Memory B cell (primary cell): Measurements from ENCODE around the gene CLCN3.
A peak's percentile ranks its signal among the peaks of the same experiment; 100 is the strongest.
"Not testable (repeated sequence)": the region's sequence is repeated elsewhere in the genome, so short reads cannot be mapped to it uniquely, and the experiment has no call there.

Experiments used
- ATAC-seq: fragments of 150-1000 bp; cut with Tn5 transposase; 2 replicates; pipeline ENCODE4 v1.10.0; 2021; ENCODE audit warnings: low read depth, mild to moderate bottlenecking, moderate library complexity
- DNase-seq, 2 donors: peaks; one replicate each; pipeline ENCODE4 v3.0.0; 2022; ENCODE audit warnings: low spot score in 2 of 2
- H3K27ac Mint-ChIP-seq: one replicate; pipeline ENCODE4 v1.8.0; 2022; ENCODE audit warnings: mild to moderate bottlenecking, moderate library complexity, mixed read lengths
- H3K27me3 Mint-ChIP-seq: one replicate; pipeline ENCODE4 v1.8.0; 2022; ENCODE audit warnings: mixed read lengths
- H3K36me3 Mint-ChIP-seq: one replicate; pipeline ENCODE4 v1.8.0; 2022; ENCODE audit warnings: mild to moderate bottlenecking, mixed read lengths
- H3K4me1 Mint-ChIP-seq: one replicate; pipeline ENCODE4 v1.8.0; 2022; ENCODE audit warnings: mixed read lengths
- H3K4me3 Mint-ChIP-seq: one replicate; pipeline ENCODE4 v1.8.0; 2022; ENCODE audit warnings: mild to moderate bottlenecking, moderate library complexity, mixed read lengths
- H3K9me3 Mint-ChIP-seq: one replicate; pipeline ENCODE4 v1.8.0; 2022; ENCODE audit warnings: mixed read lengths

Gene CLCN3

GRCh38 chr4:169675825-169676224 is 55.4 kb downstream of the CLCN3 start:
- no peak overlapping the region for H3K4me3 Mint-ChIP-seq
- no peak overlapping the region for H3K27ac Mint-ChIP-seq
- H3K36me3 Mint-ChIP-seq, result peaks cover 16% of the 10 kb centered on the region
- H3K9me3 Mint-ChIP-seq, result no peaks in the 10 kb centered on the region
- no peak for ATAC-seq
- no peaks in the 10 kb centered on the region for H3K27me3 Mint-ChIP-seq
- H3K4me1 Mint-ChIP-seq, result peaks cover 4% of the 10 kb centered on the region
- DNase-seq, result no peak

GRCh38 chr4:169677150-169677748 is 56.9 kb downstream of the CLCN3 start:
- no peak for ATAC-seq
- peaks cover 11% of the 10 kb centered on the region for H3K36me3 Mint-ChIP-seq
- H3K4me1 Mint-ChIP-seq, result peaks cover 2% of the 10 kb centered on the region
- H3K9me3 Mint-ChIP-seq, result no peaks in the 10 kb centered on the region
- H3K27ac Mint-ChIP-seq, result peak overlapping the region; percentile 37
- H3K4me3 Mint-ChIP-seq, result no peak overlapping the region
- no peak for DNase-seq
- H3K27me3 Mint-ChIP-seq, result no peaks in the 10 kb centered on the region

- H3K27me3 Mint-ChIP-seq, ATAC-seq, H3K9me3 Mint-ChIP-seq, H3K27ac Mint-ChIP-seq, DNase-seq, H3K4me1 Mint-ChIP-seq, H3K4me3 Mint-ChIP-seq: not testable (repeated sequence)
- H3K36me3 Mint-ChIP-seq, result peaks cover 11% of the 10 kb centered on the region
Observed at GRCh38 chr4:169678486-169678885, 58.1 kb downstream of the CLCN3 start.

GRCh38 chr4:169678951-169679591 is 58.7 kb downstream of the CLCN3 start:
- not testable (repeated sequence) for ATAC-seq

GRCh38 chr4:169682372-169683047 is 62.1 kb downstream of the CLCN3 start:
- no peak overlapping the region for H3K27ac Mint-ChIP-seq
- no peak for ATAC-seq
- no peaks in the 10 kb centered on the region for H3K27me3 Mint-ChIP-seq
- H3K9me3 Mint-ChIP-seq, result no peaks in the 10 kb centered on the region
- H3K4me1 Mint-ChIP-seq, result no peaks in the 10 kb centered on the region
- H3K4me3 Mint-ChIP-seq, result no peak overlapping the region
- H3K36me3 Mint-ChIP-seq, result peaks cover 22% of the 10 kb centered on the region
- no peak for DNase-seq

More at GRCh38 chr4:169678951-169679591, 58.7 kb downstream of the CLCN3 start:
- DNase-seq, H3K4me3 Mint-ChIP-seq, H3K9me3 Mint-ChIP-seq, H3K27ac Mint-ChIP-seq, H3K27me3 Mint-ChIP-seq, H3K4me1 Mint-ChIP-seq: not testable (repeated sequence)
- peaks cover 14% of the 10 kb centered on the region for H3K36me3 Mint-ChIP-seq

- H3K4me1 Mint-ChIP-seq, result no peaks in the 10 kb centered on the region
- no peak overlapping the region for H3K4me3 Mint-ChIP-seq
- no peaks in the 10 kb centered on the region for H3K27me3 Mint-ChIP-seq
- H3K9me3 Mint-ChIP-seq, result no peaks in the 10 kb centered on the region
- DNase-seq, result no peak
- H3K36me3 Mint-ChIP-seq, result peaks cover 18% of the 10 kb centered on the region
- no peak for ATAC-seq
- H3K27ac Mint-ChIP-seq, result no peak overlapping the region
Observed at GRCh38 chr4:169689681-169690080, 69.3 kb downstream of the CLCN3 start.

GRCh38 chr4:169690787-169691186 is 70.4 kb downstream of the CLCN3 start:
- no peak overlapping the region for H3K27ac Mint-ChIP-seq
- no peak overlapping the region for H3K4me3 Mint-ChIP-seq
- H3K9me3 Mint-ChIP-seq, result no peaks in the 10 kb centered on the region
- H3K36me3 Mint-ChIP-seq, result peaks cover 18% of the 10 kb centered on the region
- no peaks in the 10 kb centered on the region for H3K4me1 Mint-ChIP-seq
- H3K27me3 Mint-ChIP-seq, result no peaks in the 10 kb centered on the region
- no peak for ATAC-seq
- DNase-seq, result no peak

- Mint-ChIP-seq H3K36me3 (peaks cover 31% of the 10 kb centered on the region), H3K4me1 (peaks cover 3% of the 10 kb centered on the region), H3K4me3 (no peak overlapping the region), H3K9me3 (no peaks in the 10 kb centered on the region), H3K27ac (no peak overlapping the region), H3K27me3 (no peaks in the 10 kb centered on the region)
- DNase-seq, result no peak
- ATAC-seq, result no peak
Observed at GRCh38 chr4:169698331-169698730, 78.0 kb downstream of the CLCN3 start.

GRCh38 chr4:169707958-169708643 is 87.7 kb downstream of the CLCN3 start:
- H3K36me3 Mint-ChIP-seq, result peaks cover 17% of the 10 kb centered on the region
- ATAC-seq (no peak), DNase-seq (no peak)
- H3K4me1 Mint-ChIP-seq, result no peaks in the 10 kb centered on the region
- no peak overlapping the region for H3K4me3 Mint-ChIP-seq
- no peaks in the 10 kb centered on the region for H3K27me3 Mint-ChIP-seq
- H3K9me3 Mint-ChIP-seq, result no peaks in the 10 kb centered on the region
- H3K27ac Mint-ChIP-seq, result peak overlapping the region; percentile 51

GRCh38 chr4:169715826-169716225 is 95.4 kb downstream of the CLCN3 start:
- no peak for ATAC-seq
- no peaks in the 10 kb centered on the region for H3K4me1 Mint-ChIP-seq

GRCh38 chr4:169716677-169717076 is 96.3 kb downstream of the CLCN3 start:
- H3K36me3 Mint-ChIP-seq, result peaks cover 22% of the 10 kb centered on the region
- H3K27ac Mint-ChIP-seq, result no peak overlapping the region
- H3K9me3 Mint-ChIP-seq, result no peaks in the 10 kb centered on the region
- H3K4me1 Mint-ChIP-seq, result no peaks in the 10 kb centered on the region
- no peak overlapping the region for H3K4me3 Mint-ChIP-seq
- H3K27me3 Mint-ChIP-seq, result no peaks in the 10 kb centered on the region
- DNase-seq (no peak), ATAC-seq (no peak)

More at GRCh38 chr4:169715826-169716225, 95.4 kb downstream of the CLCN3 start:
- H3K36me3 Mint-ChIP-seq, result peaks cover 22% of the 10 kb centered on the region
- no peaks in the 10 kb centered on the region for H3K27me3 Mint-ChIP-seq
- no peak overlapping the region for H3K4me3 Mint-ChIP-seq
- no peak for DNase-seq
- H3K27ac Mint-ChIP-seq, result no peak overlapping the region
- no peaks in the 10 kb centered on the region for H3K9me3 Mint-ChIP-seq

- DNase-seq, result no peak
- no peak for ATAC-seq
- Mint-ChIP-seq H3K27me3 (no peaks in the 10 kb centered on the region), H3K36me3 (peaks cover 12% of the 10 kb centered on the region), H3K27ac (no peak overlapping the region), H3K4me1 (no peaks in the 10 kb centered on the region), H3K4me3 (no peak overlapping the region), H3K9me3 (no peaks in the 10 kb centered on the region)
Observed at GRCh38 chr4:169720529-169720928, 100.2 kb downstream of the CLCN3 start.

GRCh38 chr4:169723207-169723965 is 103.0 kb downstream of the CLCN3 start:
- no peak for ATAC-seq
- Mint-ChIP-seq H3K4me3 (no peak overlapping the region), H3K36me3 (peaks cover 12% of the 10 kb centered on the region), H3K9me3 (no peaks in the 10 kb centered on the region), H3K27ac (no peak overlapping the region), H3K27me3 (no peaks in the 10 kb centered on the region), H3K4me1 (no peaks in the 10 kb centered on the region)
- DNase-seq, result no peak
